Effector memory CD4-positive, alpha-beta T cell (primary cell): ENCODE data around the gene MOK.

Experiments used
- DNase-seq, 3 donors: peaks; one replicate each; pipeline ENCODE4 v3.0.0-alpha.2; 2020
- H3K27ac ChIP-seq: 2 replicates; pipeline ENCODE4 v1.7.0; 2013; ENCODE audit warnings: mild to moderate bottlenecking, low read length, moderate library complexity; ENCODE audit not compliant: insufficient read depth, poor library complexity, severe bottlenecking
- H3K27me3 ChIP-seq: replicated peaks from 2 replicates; pipeline ENCODE4 v1.7.0; 2013; ENCODE audit warnings: mild to moderate bottlenecking, low read length; ENCODE audit not compliant: insufficient read depth, control insufficient read depth, poor library complexity, severe bottlenecking
- H3K36me3 ChIP-seq: 2 replicates; pipeline ENCODE4 v1.7.0; 2013; ENCODE audit warnings: mild to moderate bottlenecking, low read length, moderate library complexity; ENCODE audit not compliant: control insufficient read depth, insufficient read depth
- H3K4me1 ChIP-seq: 2 replicates; pipeline ENCODE4 v1.7.0; 2013; ENCODE audit warnings: low read length, mild to moderate bottlenecking; ENCODE audit not compliant: control insufficient read depth, insufficient read depth, poor library complexity, severe bottlenecking
- H3K4me3 ChIP-seq: 2 replicates; pipeline ENCODE4 v1.7.0; 2013; ENCODE audit warnings: low read length, low read depth, mild to moderate bottlenecking; ENCODE audit not compliant: insufficient read depth, poor library complexity, severe bottlenecking
- H3K9me3 ChIP-seq: 2 replicates; pipeline ENCODE4 v1.7.0; 2013; ENCODE audit warnings: mild to moderate bottlenecking, low read length, moderate library complexity; ENCODE audit not compliant: control insufficient read depth

MOK gene

GRCh38 chr14:102185360-102185759 lies 119.6 kb downstream of the MOK start:
- no peaks in the 10 kb centered on the region for H3K27me3 ChIP-seq
- no peaks in the 10 kb centered on the region for H3K36me3 ChIP-seq
- no peaks in the 10 kb centered on the region for H3K9me3 ChIP-seq
- no peak for DNase-seq
- no peaks in the 10 kb centered on the region for H3K4me1 ChIP-seq
- no peak overlapping the region for H3K4me3 ChIP-seq
- no peak overlapping the region for H3K27ac ChIP-seq

GRCh38 chr14:102184316-102185035 lies 120.5 kb downstream of the MOK start:
- Histone ChIP-seq H3K9me3 (no peaks in the 10 kb centered on the region), H3K4me3 (no peak overlapping the region), H3K36me3 (no peaks in the 10 kb centered on the region), H3K4me1 (no peaks in the 10 kb centered on the region), H3K27me3 (no peaks in the 10 kb centered on the region), H3K27ac (no peak overlapping the region)
- no peak for DNase-seq

GRCh38 chr14:102183886-102184285 lies 121.1 kb downstream of the MOK start:
- Histone ChIP-seq H3K27ac (no peak overlapping the region), H3K4me3 (no peak overlapping the region), H3K4me1 (no peaks in the 10 kb centered on the region), H3K9me3 (no peaks in the 10 kb centered on the region), H3K36me3 (no peaks in the 10 kb centered on the region), H3K27me3 (no peaks in the 10 kb centered on the region)
- DNase-seq, result no peak

GRCh38 chr14:102182936-102183619 lies 121.9 kb downstream of the MOK start:
- no peak for DNase-seq
- Histone ChIP-seq H3K4me3 (no peak overlapping the region), H3K4me1 (no peaks in the 10 kb centered on the region), H3K36me3 (no peaks in the 10 kb centered on the region), H3K9me3 (no peaks in the 10 kb centered on the region), H3K27me3 (no peaks in the 10 kb centered on the region), H3K27ac (no peak overlapping the region)

- H3K27ac ChIP-seq, result no peak overlapping the region
- H3K36me3 ChIP-seq, result no peaks in the 10 kb centered on the region
- no peaks in the 10 kb centered on the region for H3K4me1 ChIP-seq
- no peak for DNase-seq
- no peaks in the 10 kb centered on the region for H3K27me3 ChIP-seq
- H3K4me3 ChIP-seq, result no peak overlapping the region
- no peaks in the 10 kb centered on the region for H3K9me3 ChIP-seq
Observed at GRCh38 chr14:102182190-102182589, 122.8 kb downstream of the MOK start.

GRCh38 chr14:102181187-102181586 lies 123.8 kb downstream of the MOK start:
- no peak overlapping the region for H3K27ac ChIP-seq
- no peak overlapping the region for H3K4me3 ChIP-seq
- no peaks in the 10 kb centered on the region for H3K4me1 ChIP-seq
- no peaks in the 10 kb centered on the region for H3K9me3 ChIP-seq
- no peaks in the 10 kb centered on the region for H3K36me3 ChIP-seq
- H3K27me3 ChIP-seq, result no peaks in the 10 kb centered on the region
- DNase-seq, result no peak

- DNase-seq, result no peak
- no peaks in the 10 kb centered on the region for H3K4me1 ChIP-seq
- no peak overlapping the region for H3K4me3 ChIP-seq
- H3K27me3 ChIP-seq, result no peaks in the 10 kb centered on the region
- H3K27ac ChIP-seq, result no peak overlapping the region
- no peaks in the 10 kb centered on the region for H3K36me3 ChIP-seq
- H3K9me3 ChIP-seq, result no peaks in the 10 kb centered on the region
Observed at GRCh38 chr14:102180248-102180998, 124.5 kb downstream of the MOK start.
